Measurements from ENCODE around the gene FAR2.

DNA sequence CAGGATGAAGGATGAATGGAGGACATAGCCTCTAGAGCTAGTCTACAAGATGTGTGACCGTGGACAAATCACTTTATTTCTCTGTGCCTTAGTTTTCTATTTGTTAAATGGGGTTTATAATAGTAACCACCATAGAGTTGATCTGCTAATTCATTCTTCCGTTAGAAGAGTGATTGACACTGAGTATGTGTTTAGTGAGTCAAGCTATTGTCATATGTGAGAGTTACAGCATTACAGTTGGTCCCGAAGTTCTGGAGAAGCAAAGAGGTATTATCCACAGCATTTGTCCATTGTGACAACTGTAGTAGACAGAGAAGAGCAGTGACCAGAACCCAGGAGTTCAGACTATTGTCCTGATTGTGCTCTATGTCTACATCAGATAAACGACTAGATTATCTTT is 14.1 kb downstream of the FAR2 start:
- no peak for TF ChIP-seq EP300 (IDR thresholded peaks at IDR 0.05)
- TF ChIP-seq CTCF (IDR thresholded peaks at IDR 0.05): no peak
